ENCODE results near the gene FAAP100. TPM values are rescaled to one million over a fixed set of nuclear protein-coding genes. Genes with fewer than 3 reads are reported as not detected.
A peak's percentile ranks its signal among the peaks of the same experiment; 100 is the strongest.

Gene FAAP100
- total and polyA plus RNA-seq, 3 experiments from 2014 or later = 19.2 to 55.3 (median 52.5) TPM

GRCh38 chr17:81579821-81580321 lies 27.7 kb upstream of the FAAP100 start:
- no peak for DNase-seq
- Mint-ChIP-seq H3K4me3 (no peak overlapping the region), H3K27me3 (no peaks in the 10 kb centered on the region), H3K27ac (peak overlapping the region in 4 of 8 donors; percentile 42 to 88 (median 53)), H3K4me1 (peaks cover 5 to 15% (median 10%) of the 10 kb centered on the region in 3 donors), H3K36me3 (peaks cover 0 to 79% (median 8%) of the 10 kb centered on the region in 3 donors), H3K9me3 (no peaks in the 10 kb centered on the region)
- Histone ChIP-seq H3K4me3 (ENCODE audit: low read length) (no peak overlapping the region), H3K27ac (ENCODE audit: low read depth, low read length) (no peak overlapping the region), H3K27me3 (ENCODE audit: insufficient read depth, low read length, poor library complexity, severe bottlenecking) (no peaks in the 10 kb centered on the region), H3K36me3 (ENCODE audit: insufficient read depth, low read length) (peaks cover 21% of the 10 kb centered on the region), H3K9me3 (ENCODE audit: low read length) (no peaks in the 10 kb centered on the region), H3K4me1 (ENCODE audit: insufficient read depth, low read length) (no peaks in the 10 kb centered on the region)
- POLR2A ChIA-PET = interaction anchor here (0.6 kb wide), 1 partner anchor 71 kb away, joined by 6 read pairs; no protein-coding TSS in a partner anchor
- CTCF ChIA-PET = interaction anchor here (0.7 kb wide), 1 partner anchor 13 kb away, joined by 3 read pairs; no protein-coding TSS in a partner anchor

GRCh38 chr17:81579298-81579697 lies 27.1 kb upstream of the FAAP100 start:
- DNase-seq = no peak
- Mint-ChIP-seq H3K27ac (peak overlapping the region in 2 of 8 donors; percentile 51 to 55), H3K27me3 (no peaks in the 10 kb centered on the region), H3K4me1 (peaks cover 5 to 15% (median 10%) of the 10 kb centered on the region in 3 donors), H3K36me3 (peaks cover 0 to 81% (median 9%) of the 10 kb centered on the region in 3 donors), H3K4me3 (no peak overlapping the region), H3K9me3 (no peaks in the 10 kb centered on the region)
- ChIA-PET CTCF (interaction anchor here (0.7 kb wide), 1 partner anchor 12 kb away, joined by 3 read pairs; no protein-coding TSS in a partner anchor), POLR2A (interaction anchor here (0.6 kb wide), 1 partner anchor 71 kb away, joined by 6 read pairs; no protein-coding TSS in a partner anchor)
- Histone ChIP-seq H3K4me3 (ENCODE audit: low read length) (no peak overlapping the region), H3K27ac (ENCODE audit: low read depth, low read length) (no peak overlapping the region), H3K36me3 (ENCODE audit: insufficient read depth, low read length) (peaks cover 21% of the 10 kb centered on the region), H3K9me3 (ENCODE audit: low read length) (no peaks in the 10 kb centered on the region), H3K4me1 (ENCODE audit: insufficient read depth, low read length) (no peaks in the 10 kb centered on the region), H3K27me3 (ENCODE audit: insufficient read depth, low read length, poor library complexity, severe bottlenecking) (no peaks in the 10 kb centered on the region)

- H3K36me3 ChIP-seq (ENCODE audit: insufficient read depth, low read length) = peaks cover 24% of the 10 kb centered on the region
Observed at GRCh38 chr17:81578561-81579225, 26.5 kb upstream of the FAAP100 start.

GRCh38 chr17:81578038-81578441 lies 25.9 kb upstream of the FAAP100 start:
- ChIA-PET POLR2A (no interaction called here), CTCF (no interaction called here)
- H3K27ac ChIP-seq (ENCODE audit: low read depth, low read length) = no peak overlapping the region
- H3K9me3 ChIP-seq (ENCODE audit: low read length) = no peaks in the 10 kb centered on the region
- H3K27me3 Mint-ChIP-seq = no peaks in the 10 kb centered on the region
- peaks cover 7 to 15% (median 10%) of the 10 kb centered on the region in 3 donors for H3K4me1 Mint-ChIP-seq
- H3K36me3 ChIP-seq (ENCODE audit: insufficient read depth, low read length) = peaks cover 18% of the 10 kb centered on the region
- H3K9me3 Mint-ChIP-seq = no peaks in the 10 kb centered on the region
- H3K36me3 Mint-ChIP-seq = peaks cover 0 to 80% (median 10%) of the 10 kb centered on the region in 3 donors
- H3K27me3 ChIP-seq (ENCODE audit: insufficient read depth, low read length, poor library complexity, severe bottlenecking) = no peaks in the 10 kb centered on the region
- peak overlapping the region in 4 of 8 donors; percentile 2 to 69 (median 46) for H3K27ac Mint-ChIP-seq
- no peak overlapping the region for H3K4me3 ChIP-seq (ENCODE audit: low read length)
- DNase-seq = no peak
- H3K4me3 Mint-ChIP-seq = no peak overlapping the region
- H3K4me1 ChIP-seq (ENCODE audit: insufficient read depth, low read length) = no peaks in the 10 kb centered on the region

More at GRCh38 chr17:81578561-81579225, 26.5 kb upstream of the FAAP100 start:
- ChIA-PET CTCF (no interaction called here), POLR2A (no interaction called here)
- DNase-seq = no peak
- Histone ChIP-seq H3K27me3 (ENCODE audit: insufficient read depth, low read length, poor library complexity, severe bottlenecking) (no peaks in the 10 kb centered on the region), H3K9me3 (ENCODE audit: low read length) (no peaks in the 10 kb centered on the region), H3K4me1 (ENCODE audit: insufficient read depth, low read length) (no peaks in the 10 kb centered on the region), H3K4me3 (ENCODE audit: low read length) (no peak overlapping the region), H3K27ac (ENCODE audit: low read depth, low read length) (no peak overlapping the region)
- Mint-ChIP-seq H3K36me3 (peaks cover 0 to 81% (median 12%) of the 10 kb centered on the region in 3 donors), H3K4me3 (no peak overlapping the region), H3K4me1 (peaks cover 7 to 15% (median 10%) of the 10 kb centered on the region in 3 donors), H3K27ac (no peak overlapping the region), H3K9me3 (no peaks in the 10 kb centered on the region), H3K27me3 (no peaks in the 10 kb centered on the region)

- Histone ChIP-seq H3K4me3 (ENCODE audit: low read length) (no peak overlapping the region), H3K27me3 (ENCODE audit: insufficient read depth, low read length, poor library complexity, severe bottlenecking) (no peaks in the 10 kb centered on the region), H3K4me1 (ENCODE audit: insufficient read depth, low read length) (no peaks in the 10 kb centered on the region), H3K36me3 (ENCODE audit: insufficient read depth, low read length) (peaks cover 18% of the 10 kb centered on the region), H3K9me3 (ENCODE audit: low read length) (no peaks in the 10 kb centered on the region), H3K27ac (ENCODE audit: low read depth, low read length) (no peak overlapping the region)
- H3K36me3 Mint-ChIP-seq = peaks cover 0 to 80% (median 10%) of the 10 kb centered on the region in 3 donors
- H3K27ac Mint-ChIP-seq = peak overlapping the region in 5 of 8 donors; percentile 8 to 91 (median 50)
- H3K4me1 Mint-ChIP-seq = peaks cover 7 to 15% (median 10%) of the 10 kb centered on the region in 3 donors
- POLR2A ChIA-PET = no interaction called here
- CTCF ChIA-PET = no interaction called here
- no peak overlapping the region for H3K4me3 Mint-ChIP-seq
- no peaks in the 10 kb centered on the region for H3K9me3 Mint-ChIP-seq
- DNase-seq = no peak
- no peaks in the 10 kb centered on the region for H3K27me3 Mint-ChIP-seq
Observed at GRCh38 chr17:81577278-81578000, 25.3 kb upstream of the FAAP100 start.

- Histone ChIP-seq H3K4me3 (ENCODE audit: low read length) (no peak overlapping the region), H3K36me3 (ENCODE audit: insufficient read depth, low read length) (peaks cover 14% of the 10 kb centered on the region), H3K4me1 (ENCODE audit: insufficient read depth, low read length) (no peaks in the 10 kb centered on the region), H3K27me3 (ENCODE audit: insufficient read depth, low read length, poor library complexity, severe bottlenecking) (no peaks in the 10 kb centered on the region), H3K9me3 (ENCODE audit: low read length) (no peaks in the 10 kb centered on the region), H3K27ac (ENCODE audit: low read depth, low read length) (no peak overlapping the region)
- H3K27ac Mint-ChIP-seq = peak overlapping the region in 2 of 8 donors; percentile 35 to 43
- ChIA-PET POLR2A (no interaction called here), CTCF (no interaction called here)
- H3K9me3 Mint-ChIP-seq = no peaks in the 10 kb centered on the region
- H3K4me1 Mint-ChIP-seq = peaks cover 7 to 15% (median 10%) of the 10 kb centered on the region in 3 donors
- H3K36me3 Mint-ChIP-seq = peaks cover 0 to 77% (median 8%) of the 10 kb centered on the region in 3 donors
- no peak for DNase-seq
- no peaks in the 10 kb centered on the region for H3K27me3 Mint-ChIP-seq
- no peak overlapping the region for H3K4me3 Mint-ChIP-seq
Observed at GRCh38 chr17:81576621-81577277, 24.6 kb upstream of the FAAP100 start.

- Histone ChIP-seq H3K27me3 (ENCODE audit: insufficient read depth, low read length, poor library complexity, severe bottlenecking) (no peaks in the 10 kb centered on the region), H3K4me1 (ENCODE audit: insufficient read depth, low read length) (no peaks in the 10 kb centered on the region), H3K36me3 (ENCODE audit: insufficient read depth, low read length) (peaks cover 15% of the 10 kb centered on the region), H3K27ac (ENCODE audit: low read depth, low read length) (no peak overlapping the region), H3K4me3 (ENCODE audit: low read length) (no peak overlapping the region), H3K9me3 (ENCODE audit: low read length) (no peaks in the 10 kb centered on the region)
- Mint-ChIP-seq H3K36me3 (peaks cover 0 to 79% (median 10%) of the 10 kb centered on the region in 3 donors), H3K9me3 (no peaks in the 10 kb centered on the region), H3K4me1 (peaks cover 7 to 15% (median 10%) of the 10 kb centered on the region in 3 donors), H3K4me3 (no peak overlapping the region), H3K27ac (peak overlapping the region in 1 of 8 donors; percentile 6), H3K27me3 (no peaks in the 10 kb centered on the region)
- ChIA-PET CTCF (no interaction called here), POLR2A (no interaction called here)
- no peak for DNase-seq
Observed at GRCh38 chr17:81575836-81576235, 23.7 kb upstream of the FAAP100 start.

All from CD8-positive, alpha-beta memory T cell (primary cell).